ENCODE data around the gene TBC1D22A. TPM values are rescaled to one million over a fixed set of nuclear protein-coding genes. Genes with fewer than 3 reads are reported as not detected.

Gene TBC1D22A
- total and polyA plus RNA-seq, 2 donors (not counting 3 experiments of a cell fraction or from before 2014, with no cell fraction given), result 26.1 to 32.4 TPM

GRCh38 chr22:47083379-47083986, 321.0 kb downstream of the TBC1D22A start:
- POLR2A ChIA-PET, result no interaction called here
- H3K36me3 ChIP-seq (ENCODE audit: control insufficient read depth in 2 of 2, extremely low read depth in 1 of 2, insufficient read depth in 2 of 2, low read length in 2 of 2), result no peaks in the 10 kb centered on the region
- H3K4me2 ChIP-seq (ENCODE audit: insufficient read depth, low read length), result no peak overlapping the region
- H3K79me2 ChIP-seq (ENCODE audit: control insufficient read depth, insufficient read depth, low read length), result no peaks in the 10 kb centered on the region
- no peaks in the 10 kb centered on the region for H3K9me1 ChIP-seq (replicated peaks; ENCODE audit: control insufficient read depth, extremely low read depth, insufficient read depth, low read length)
- intact Hi-C loops (cut with micrococcal nuclease) (no loop called here), dilution Hi-C loops (cut with MboI; ENCODE audit: extremely low pct_ligation_motif_present, low sequenced_read_pairs) (no loop called here)
- TF ChIP-seq MYC (IDR thresholded peaks at IDR 0.05; ENCODE audit: low read depth, low read length) (no peak), POLR2A (IDR thresholded peaks at IDR 0.05; ENCODE audit: low read depth, low read length) (no peak), FOS (IDR thresholded peaks at IDR 0.05; ENCODE audit: borderline replicate concordance, insufficient read depth, low read length) (no peak), CTCF (IDR thresholded peaks at IDR 0.05; ENCODE audit: extremely low read depth in 1 of 2, insufficient read depth in 1 of 2, low read depth in 1 of 2, low read length in 2 of 2) (no peak), JUN (IDR thresholded peaks at IDR 0.05; ENCODE audit: borderline replicate concordance, insufficient read depth, insufficient read length, low read depth) (no peak)
- H4K20me1 ChIP-seq (replicated peaks; ENCODE audit: control insufficient read depth, extremely low read depth, insufficient read depth, low read length), result no peaks in the 10 kb centered on the region
- no peaks in the 10 kb centered on the region for H3K4me1 ChIP-seq (ENCODE audit: control insufficient read depth, extremely low read depth, insufficient read depth, low read length)
- DNase-seq (ENCODE audit: low read depth, low spot score) (no peak), FAIRE-seq (no peak)
- no peak overlapping the region for H2AFZ ChIP-seq (ENCODE audit: low read depth, low read length)
- H3K27ac ChIP-seq (ENCODE audit: insufficient read depth, low read depth, low read length), result no peak overlapping the region
- H3K27me3 ChIP-seq (ENCODE audit: control insufficient read depth in 2 of 2, insufficient read depth in 2 of 2, low read length in 2 of 2), result no peaks in the 10 kb centered on the region
- BruUV-seq (replicated peaks), result no TSS peak
- no peak overlapping the region for H3K9ac ChIP-seq (replicated peaks; ENCODE audit: extremely low read depth, insufficient read depth, low read length)
- H3K9me3 ChIP-seq (replicated peaks; ENCODE audit: control insufficient read depth, insufficient read depth, low read length), result no peaks in the 10 kb centered on the region
- no peak overlapping the region for H3K4me3 ChIP-seq (replicated peaks in 1 of 3; ENCODE audit: insufficient read depth in 1 of 3, low read depth in 1 of 3, low read length in 3 of 3)
- CTCF ChIA-PET, result no interaction called here

- no peak for DNase-seq (ENCODE audit: low read depth, low spot score)
- CTCF ChIA-PET, result no interaction called here
- dilution Hi-C loops (cut with MboI; ENCODE audit: extremely low pct_ligation_motif_present, low sequenced_read_pairs) (no loop called here), intact Hi-C loops (cut with micrococcal nuclease) (no loop called here)
- Histone ChIP-seq H3K27ac (ENCODE audit: insufficient read depth, low read depth, low read length) (no peak overlapping the region), H3K9me3 (replicated peaks; ENCODE audit: control insufficient read depth, insufficient read depth, low read length) (no peaks in the 10 kb centered on the region), H4K20me1 (replicated peaks; ENCODE audit: control insufficient read depth, extremely low read depth, insufficient read depth, low read length) (no peaks in the 10 kb centered on the region), H2AFZ (ENCODE audit: low read depth, low read length) (no peak overlapping the region), H3K79me2 (ENCODE audit: control insufficient read depth, insufficient read depth, low read length) (no peaks in the 10 kb centered on the region), H3K4me3 (replicated peaks in 1 of 3; ENCODE audit: insufficient read depth in 1 of 3, low read depth in 1 of 3, low read length in 3 of 3) (no peak overlapping the region), H3K9me1 (replicated peaks; ENCODE audit: control insufficient read depth, extremely low read depth, insufficient read depth, low read length) (no peaks in the 10 kb centered on the region), H3K9ac (replicated peaks; ENCODE audit: extremely low read depth, insufficient read depth, low read length) (no peak overlapping the region), H3K36me3 (ENCODE audit: control insufficient read depth in 2 of 2, extremely low read depth in 1 of 2, insufficient read depth in 2 of 2, low read length in 2 of 2) (no peaks in the 10 kb centered on the region), H3K4me1 (ENCODE audit: control insufficient read depth, extremely low read depth, insufficient read depth, low read length) (no peaks in the 10 kb centered on the region), H3K4me2 (ENCODE audit: insufficient read depth, low read length) (no peak overlapping the region), H3K27me3 (ENCODE audit: control insufficient read depth in 2 of 2, insufficient read depth in 2 of 2, low read length in 2 of 2) (no peaks in the 10 kb centered on the region)
- POLR2A ChIA-PET, result no interaction called here
- no peak for FAIRE-seq
- TF ChIP-seq MYC (IDR thresholded peaks at IDR 0.05; ENCODE audit: low read depth, low read length), result no peak
- no peak for TF ChIP-seq JUN (IDR thresholded peaks at IDR 0.05; ENCODE audit: borderline replicate concordance, insufficient read depth, insufficient read length, low read depth)
- TF ChIP-seq FOS (IDR thresholded peaks at IDR 0.05; ENCODE audit: borderline replicate concordance, insufficient read depth, low read length), result no peak
- TF ChIP-seq GATA2 (IDR thresholded peaks at IDR 0.05; ENCODE audit: insufficient read depth, insufficient read length, low read depth, low read length), result no peak
- no peak for TF ChIP-seq CTCF (IDR thresholded peaks at IDR 0.05; ENCODE audit: extremely low read depth in 1 of 2, insufficient read depth in 1 of 2, low read depth in 1 of 2, low read length in 2 of 2)
- TF ChIP-seq POLR2AphosphoS5 (IDR thresholded peaks at IDR 0.05; ENCODE audit: insufficient read depth, low read depth, low read length), result no peak
- TF ChIP-seq EZH2 (IDR thresholded peaks at IDR 0.05; ENCODE audit: borderline replicate concordance, low read depth, low read length, severe bottlenecking), result no peak
- TF ChIP-seq POLR2A (IDR thresholded peaks at IDR 0.05; ENCODE audit: low read depth, low read length), result no peak
- TF ChIP-seq MAX (IDR thresholded peaks at IDR 0.05; ENCODE audit: insufficient read depth, insufficient read length), result no peak
- no TSS peak for BruUV-seq (replicated peaks)
Measured at GRCh38 chr22:47084226-47084625, 321.8 kb downstream of the TBC1D22A start.
